Choroid plexus epithelial cell (primary cell): ENCODE results near the gene EGFL7.

ENCODE experiments used
- DNase-seq: peaks from one replicate; pipeline ENCODE4 v3.0.0-alpha.2; 2010; ENCODE audit warnings: low read depth
- H3K4me3 ChIP-seq: 2 replicates; pipeline ENCODE4 v1.5.1; 2011; ENCODE audit warnings: low read depth, mild to moderate bottlenecking, control low read depth, low read length, moderate library complexity
- CTCF ChIP-seq: conservative IDR thresholded peaks from 2 replicates; pipeline ENCODE4 v1.5.1; 2011; ENCODE audit warnings: low read depth, mild to moderate bottlenecking, control low read depth, inconsistent platforms, low read length, moderate library complexity

The EGFL7 gene

GRCh38 chr9:136687721-136688223 lies 25.1 kb downstream of the EGFL7 start:
- no peak overlapping the region for H3K4me3 ChIP-seq
- no peak for TF ChIP-seq CTCF
- no peak for DNase-seq

- no peak overlapping the region for H3K4me3 ChIP-seq
- no peak for DNase-seq
- no peak for TF ChIP-seq CTCF
Measured at GRCh38 chr9:136688274-136689107, 25.8 kb downstream of the EGFL7 start.

- H3K4me3 ChIP-seq = no peak overlapping the region
- DNase-seq = no peak
- TF ChIP-seq CTCF = no peak
Measured at GRCh38 chr9:136689108-136689460, 26.4 kb downstream of the EGFL7 start.

- no peak for DNase-seq
- no peak overlapping the region for H3K4me3 ChIP-seq
- TF ChIP-seq CTCF = no peak
Measured at GRCh38 chr9:136690104-136690805, 27.5 kb downstream of the EGFL7 start.

- H3K4me3 ChIP-seq = no peak overlapping the region
- peak; percentile 20 for DNase-seq
- TF ChIP-seq CTCF = no peak
Measured at GRCh38 chr9:136690806-136691261, 28.1 kb downstream of the EGFL7 start.

GRCh38 chr9:136691316-136692184 lies 28.8 kb downstream of the EGFL7 start:
- H3K4me3 ChIP-seq = no peak overlapping the region

More at GRCh38 chr9:136691316-136692184, 28.8 kb downstream of the EGFL7 start:
- no peak for DNase-seq
- no peak for TF ChIP-seq CTCF
